ENCODE data around the gene CALD1. TPM values are rescaled to one million over a fixed set of nuclear protein-coding genes. Genes with fewer than 3 reads are reported as not detected.

The CALD1 gene
- total and polyA plus RNA-seq, 2 experiments from 2014 or later, result 132 to 842 TPM

DNA sequence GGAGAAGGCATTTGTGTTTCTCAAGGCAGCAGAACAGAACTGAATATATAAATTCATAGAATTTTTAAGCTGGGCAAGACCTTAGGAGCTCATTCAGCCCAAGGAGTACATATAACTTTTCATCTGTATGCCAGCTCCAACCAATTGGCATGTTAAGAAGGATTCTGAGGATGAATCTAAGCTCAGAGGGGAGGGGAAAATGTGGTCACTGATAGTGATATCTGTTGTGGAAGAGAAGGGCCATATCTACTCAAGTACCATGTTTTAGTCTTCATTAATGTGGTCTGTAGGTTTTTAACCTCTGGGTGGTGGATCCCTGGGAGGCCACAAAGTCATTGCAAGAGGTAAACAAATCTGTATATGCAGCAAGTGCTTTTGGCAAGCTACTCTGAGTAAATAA, 6.4 kb downstream of the CALD1 start:
- H3K27me3 ChIP-seq (ENCODE audit: insufficient read depth), result no peaks in the 10 kb centered on the region
- DNase-seq (ENCODE audit: low spot score) (no peak), ATAC-seq (no peak)
- no peak overlapping the region for H3K27ac Mint-ChIP-seq
- no peaks in the 10 kb centered on the region for H3K27me3 Mint-ChIP-seq (ENCODE audit: insufficient read depth, low read depth, poor library complexity)
- no peak overlapping the region for H3K27ac ChIP-seq (ENCODE audit: low read depth)
- H3K4me3 Mint-ChIP-seq, result no peak overlapping the region
- peaks cover 100% of the 10 kb centered on the region for H3K79me2 ChIP-seq (replicated peaks; ENCODE audit: insufficient read depth)
- H2AFZ ChIP-seq, result no peak overlapping the region
- peaks cover 39% of the 10 kb centered on the region for H3K4me1 Mint-ChIP-seq
- H3K36me3 Mint-ChIP-seq (ENCODE audit: low read depth), result peaks cover 6% of the 10 kb centered on the region; the same call in 2 of the 3 replicates
- 0 out of 2 replicates have a peak, but pooled peaks cover 4% of the 10 kb centered on the region for H3K9me2 ChIP-seq (ENCODE audit: insufficient read depth)
- no peak overlapping the region for H3K4me2 ChIP-seq
- no peaks in the 10 kb centered on the region for H3K9me3 Mint-ChIP-seq
- no peaks in the 10 kb centered on the region for H3F3A ChIP-seq (replicated peaks; ENCODE audit: low read depth)
- H4K20me1 ChIP-seq (replicated peaks; ENCODE audit: insufficient read depth), result no peaks in the 10 kb centered on the region
- no peak for TF ChIP-seq EZH2phosphoT487 (IDR thresholded peaks at IDR 0.05; ENCODE audit: unreplicated experiment)
- TF ChIP-seq JUNB (IDR thresholded peaks at IDR 0.05; ENCODE audit: unreplicated experiment), result no peak
- no peak for TF ChIP-seq ZNF331 (CRISPR knock-in tag; IDR thresholded peaks at IDR 0.05; ENCODE audit: low read depth)
- no peak for TF ChIP-seq EZH2 (IDR thresholded peaks at IDR 0.05; ENCODE audit: low read depth, unreplicated experiment)
- no peaks in the 10 kb centered on the region for H3K36me3 ChIP-seq (ENCODE audit: insufficient read depth)
- H3K4me3 ChIP-seq, result no peak overlapping the region
- H3K4me1 ChIP-seq (ENCODE audit: insufficient read depth), result peaks cover 41% of the 10 kb centered on the region; the same call in 1 of the 2 replicates

DNA sequence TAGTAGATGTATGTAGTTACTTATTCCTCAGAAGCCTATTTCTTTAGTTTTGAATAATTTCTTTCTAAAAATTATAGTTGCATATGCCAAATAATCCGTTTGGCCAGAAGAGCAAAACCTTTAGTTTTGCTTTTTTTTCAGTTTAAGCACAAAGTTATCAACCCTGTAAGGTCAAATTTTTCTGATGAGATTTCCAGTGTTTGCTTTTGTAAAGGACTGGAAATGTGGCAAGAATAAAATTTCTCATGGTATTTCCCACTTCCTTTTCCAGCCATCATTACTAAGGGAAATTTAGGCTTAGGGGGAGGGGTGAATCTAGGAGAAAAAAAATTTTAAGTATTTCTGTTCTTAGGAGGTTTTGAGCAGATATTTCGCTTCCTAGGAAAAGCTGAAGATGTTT, 7.6 kb downstream of the CALD1 start:
- H3K4me2 ChIP-seq, result peak overlapping the region; percentile 19; the same call in 1 of the 2 replicates
- Mint-ChIP-seq H3K27ac (no peak overlapping the region), H3K4me1 (peaks cover 27% of the 10 kb centered on the region), H3K36me3 (ENCODE audit: low read depth) (peaks cover 14% of the 10 kb centered on the region), H3K9me3 (no peaks in the 10 kb centered on the region), H3K4me3 (no peak overlapping the region), H3K27me3 (ENCODE audit: insufficient read depth, low read depth, poor library complexity) (peaks cover 4% of the 10 kb centered on the region)
- no peak overlapping the region for H2AFZ ChIP-seq
- H3K79me2 ChIP-seq (replicated peaks; ENCODE audit: insufficient read depth), result peaks cover 100% of the 10 kb centered on the region
- no peak overlapping the region for H3K4me3 ChIP-seq
- no peak for TF ChIP-seq EZH2phosphoT487 (IDR thresholded peaks at IDR 0.05; ENCODE audit: unreplicated experiment)
- TF ChIP-seq, protein P1, sequence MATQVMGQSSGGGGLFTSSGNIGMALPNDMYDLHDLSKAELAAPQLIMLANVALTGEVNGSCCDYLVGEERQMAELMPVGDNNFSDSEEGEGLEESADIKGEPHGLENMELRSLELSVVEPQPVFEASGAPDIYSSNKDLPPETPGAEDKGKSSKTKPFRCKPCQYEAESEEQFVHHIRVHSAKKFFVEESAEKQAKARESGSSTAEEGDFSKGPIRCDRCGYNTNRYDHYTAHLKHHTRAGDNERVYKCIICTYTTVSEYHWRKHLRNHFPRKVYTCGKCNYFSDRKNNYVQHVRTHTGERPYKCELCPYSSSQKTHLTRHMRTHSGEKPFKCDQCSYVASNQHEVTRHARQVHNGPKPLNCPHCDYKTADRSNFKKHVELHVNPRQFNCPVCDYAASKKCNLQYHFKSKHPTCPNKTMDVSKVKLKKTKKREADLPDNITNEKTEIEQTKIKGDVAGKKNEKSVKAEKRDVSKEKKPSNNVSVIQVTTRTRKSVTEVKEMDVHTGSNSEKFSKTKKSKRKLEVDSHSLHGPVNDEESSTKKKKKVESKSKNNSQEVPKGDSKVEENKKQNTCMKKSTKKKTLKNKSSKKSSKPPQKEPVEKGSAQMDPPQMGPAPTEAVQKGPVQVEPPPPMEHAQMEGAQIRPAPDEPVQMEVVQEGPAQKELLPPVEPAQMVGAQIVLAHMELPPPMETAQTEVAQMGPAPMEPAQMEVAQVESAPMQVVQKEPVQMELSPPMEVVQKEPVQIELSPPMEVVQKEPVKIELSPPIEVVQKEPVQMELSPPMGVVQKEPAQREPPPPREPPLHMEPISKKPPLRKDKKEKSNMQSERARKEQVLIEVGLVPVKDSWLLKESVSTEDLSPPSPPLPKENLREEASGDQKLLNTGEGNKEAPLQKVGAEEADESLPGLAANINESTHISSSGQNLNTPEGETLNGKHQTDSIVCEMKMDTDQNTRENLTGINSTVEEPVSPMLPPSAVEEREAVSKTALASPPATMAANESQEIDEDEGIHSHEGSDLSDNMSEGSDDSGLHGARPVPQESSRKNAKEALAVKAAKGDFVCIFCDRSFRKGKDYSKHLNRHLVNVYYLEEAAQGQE (IDR thresholded peaks at IDR 0.05; ENCODE audit: unreplicated experiment), result no peak
- TF ChIP-seq ZNF331 (CRISPR knock-in tag; IDR thresholded peaks at IDR 0.05; ENCODE audit: low read depth), result no peak
- no peak for TF ChIP-seq ZNF114 (CRISPR knock-in tag; IDR thresholded peaks at IDR 0.05)
- TF ChIP-seq JUNB (IDR thresholded peaks at IDR 0.05; ENCODE audit: unreplicated experiment), result no peak
- TF ChIP-seq, protein P2, sequence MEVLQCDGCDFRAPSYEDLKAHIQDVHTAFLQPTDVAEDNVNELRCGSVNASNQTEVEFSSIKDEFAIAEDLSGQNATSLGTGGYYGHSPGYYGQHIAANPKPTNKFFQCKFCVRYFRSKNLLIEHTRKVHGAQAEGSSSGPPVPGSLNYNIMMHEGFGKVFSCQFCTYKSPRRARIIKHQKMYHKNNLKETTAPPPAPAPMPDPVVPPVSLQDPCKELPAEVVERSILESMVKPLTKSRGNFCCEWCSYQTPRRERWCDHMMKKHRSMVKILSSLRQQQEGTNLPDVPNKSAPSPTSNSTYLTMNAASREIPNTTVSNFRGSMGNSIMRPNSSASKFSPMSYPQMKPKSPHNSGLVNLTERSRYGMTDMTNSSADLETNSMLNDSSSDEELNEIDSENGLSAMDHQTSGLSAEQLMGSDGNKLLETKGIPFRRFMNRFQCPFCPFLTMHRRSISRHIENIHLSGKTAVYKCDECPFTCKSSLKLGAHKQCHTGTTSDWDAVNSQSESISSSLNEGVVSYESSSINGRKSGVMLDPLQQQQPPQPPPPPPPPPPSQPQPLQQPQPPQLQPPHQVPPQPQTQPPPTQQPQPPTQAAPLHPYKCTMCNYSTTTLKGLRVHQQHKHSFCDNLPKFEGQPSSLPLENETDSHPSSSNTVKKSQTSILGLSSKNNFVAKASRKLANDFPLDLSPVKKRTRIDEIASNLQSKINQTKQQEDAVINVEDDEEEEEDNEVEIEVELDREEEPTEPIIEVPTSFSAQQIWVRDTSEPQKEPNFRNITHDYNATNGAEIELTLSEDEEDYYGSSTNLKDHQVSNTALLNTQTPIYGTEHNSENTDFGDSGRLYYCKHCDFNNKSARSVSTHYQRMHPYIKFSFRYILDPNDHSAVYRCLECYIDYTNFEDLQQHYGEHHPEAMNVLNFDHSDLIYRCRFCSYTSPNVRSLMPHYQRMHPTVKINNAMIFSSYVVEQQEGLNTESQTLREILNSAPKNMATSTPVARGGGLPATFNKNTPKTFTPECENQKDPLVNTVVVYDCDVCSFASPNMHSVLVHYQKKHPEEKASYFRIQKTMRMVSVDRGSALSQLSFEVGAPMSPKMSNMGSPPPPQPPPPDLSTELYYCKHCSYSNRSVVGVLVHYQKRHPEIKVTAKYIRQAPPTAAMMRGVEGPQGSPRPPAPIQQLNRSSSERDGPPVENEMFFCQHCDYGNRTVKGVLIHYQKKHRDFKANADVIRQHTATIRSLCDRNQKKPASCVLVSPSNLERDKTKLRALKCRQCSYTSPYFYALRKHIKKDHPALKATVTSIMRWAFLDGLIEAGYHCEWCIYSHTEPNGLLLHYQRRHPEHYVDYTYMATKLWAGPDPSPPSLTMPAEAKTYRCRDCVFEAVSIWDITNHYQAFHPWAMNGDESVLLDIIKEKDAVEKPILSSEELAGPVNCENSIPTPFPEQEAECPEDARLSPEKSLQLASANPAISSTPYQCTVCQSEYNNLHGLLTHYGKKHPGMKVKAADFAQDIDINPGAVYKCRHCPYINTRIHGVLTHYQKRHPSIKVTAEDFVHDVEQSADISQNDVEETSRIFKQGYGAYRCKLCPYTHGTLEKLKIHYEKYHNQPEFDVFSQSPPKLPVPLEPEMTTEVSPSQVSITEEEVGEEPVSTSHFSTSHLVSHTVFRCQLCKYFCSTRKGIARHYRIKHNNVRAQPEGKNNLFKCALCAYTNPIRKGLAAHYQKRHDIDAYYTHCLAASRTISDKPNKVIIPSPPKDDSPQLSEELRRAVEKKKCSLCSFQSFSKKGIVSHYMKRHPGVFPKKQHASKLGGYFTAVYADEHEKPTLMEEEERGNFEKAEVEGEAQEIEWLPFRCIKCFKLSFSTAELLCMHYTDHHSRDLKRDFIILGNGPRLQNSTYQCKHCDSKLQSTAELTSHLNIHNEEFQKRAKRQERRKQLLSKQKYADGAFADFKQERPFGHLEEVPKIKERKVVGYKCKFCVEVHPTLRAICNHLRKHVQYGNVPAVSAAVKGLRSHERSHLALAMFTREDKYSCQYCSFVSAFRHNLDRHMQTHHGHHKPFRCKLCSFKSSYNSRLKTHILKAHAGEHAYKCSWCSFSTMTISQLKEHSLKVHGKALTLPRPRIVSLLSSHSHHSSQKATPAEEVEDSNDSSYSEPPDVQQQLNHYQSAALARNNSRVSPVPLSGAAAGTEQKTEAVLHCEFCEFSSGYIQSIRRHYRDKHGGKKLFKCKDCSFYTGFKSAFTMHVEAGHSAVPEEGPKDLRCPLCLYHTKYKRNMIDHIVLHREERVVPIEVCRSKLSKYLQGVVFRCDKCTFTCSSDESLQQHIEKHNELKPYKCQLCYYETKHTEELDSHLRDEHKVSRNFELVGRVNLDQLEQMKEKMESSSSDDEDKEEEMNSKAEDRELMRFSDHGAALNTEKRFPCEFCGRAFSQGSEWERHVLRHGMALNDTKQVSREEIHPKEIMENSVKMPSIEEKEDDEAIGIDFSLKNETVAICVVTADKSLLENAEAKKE (CRISPR knock-in tag; IDR thresholded peaks at IDR 0.05), result no peak
- TF ChIP-seq, protein P3, sequence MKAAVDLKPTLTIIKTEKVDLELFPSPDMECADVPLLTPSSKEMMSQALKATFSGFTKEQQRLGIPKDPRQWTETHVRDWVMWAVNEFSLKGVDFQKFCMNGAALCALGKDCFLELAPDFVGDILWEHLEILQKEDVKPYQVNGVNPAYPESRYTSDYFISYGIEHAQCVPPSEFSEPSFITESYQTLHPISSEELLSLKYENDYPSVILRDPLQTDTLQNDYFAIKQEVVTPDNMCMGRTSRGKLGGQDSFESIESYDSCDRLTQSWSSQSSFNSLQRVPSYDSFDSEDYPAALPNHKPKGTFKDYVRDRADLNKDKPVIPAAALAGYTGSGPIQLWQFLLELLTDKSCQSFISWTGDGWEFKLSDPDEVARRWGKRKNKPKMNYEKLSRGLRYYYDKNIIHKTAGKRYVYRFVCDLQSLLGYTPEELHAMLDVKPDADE (IDR thresholded peaks at IDR 0.05), result no peak
- TF ChIP-seq EZH2 (IDR thresholded peaks at IDR 0.05; ENCODE audit: low read depth, unreplicated experiment), result no peak
- TF ChIP-seq STAT1 (IDR thresholded peaks at IDR 0.05; ENCODE audit: unreplicated experiment), result no peak
- TF ChIP-seq CREB1 (CRISPR knock-in tag; IDR thresholded peaks at IDR 0.05; ENCODE audit: low read depth), result no peak
- no peaks in the 10 kb centered on the region for H3K27me3 ChIP-seq (ENCODE audit: insufficient read depth)
- no peaks in the 10 kb centered on the region for H4K20me1 ChIP-seq (replicated peaks; ENCODE audit: insufficient read depth)
- 0 out of 2 replicates have a peak, but pooled peaks cover 4% of the 10 kb centered on the region for H3K9me2 ChIP-seq (ENCODE audit: insufficient read depth)
- peaks cover 29% of the 10 kb centered on the region; the same call in 1 of the 2 replicates for H3K4me1 ChIP-seq (ENCODE audit: insufficient read depth)
- no peak for ATAC-seq
- H3K27ac ChIP-seq (ENCODE audit: low read depth), result 0 out of 2 replicates have a peak overlapping the region, but pooled peaks have one; percentile 6
- DNase-seq (ENCODE audit: low spot score), result no peak
- H3F3A ChIP-seq (replicated peaks; ENCODE audit: low read depth), result no peaks in the 10 kb centered on the region
- H3K36me3 ChIP-seq (ENCODE audit: insufficient read depth), result no peaks in the 10 kb centered on the region

Data from GM23338 (cell line).